Breast epithelium (tissue), 4 donors: Measurements from ENCODE around the gene LDHB. TPM values are rescaled to one million over a fixed set of nuclear protein-coding genes. Genes with fewer than 3 reads are reported as not detected.

Experiments
- DNase-seq, 2 donors: peaks; one replicate each; pipeline ENCODE4 v3.0.0-alpha.2; 2019; ENCODE audit warnings: low spot score in 2 of 2
- H3K27ac ChIP-seq, 2 donors: fragments of 200-600 bp; sonication (generic) in 1 of 2; one replicate each; pipeline ENCODE4 v1.5.1; 2016 to 2019; ENCODE audit warnings: mild to moderate bottlenecking in 1 of 2
- H3K27me3 ChIP-seq, 2 donors: fragments of 200-600 bp; sonication (generic) in 1 of 2; one replicate each; pipeline versions ENCODE4 v1.5.1 to v1.6.0; 2017 to 2019; ENCODE audit warnings: control low read depth in 1 of 2, mild to moderate bottlenecking in 1 of 2
- H3K36me3 ChIP-seq: fragments of 200-600 bp; one replicate; pipeline ENCODE4 v1.5.1; 2019
- H3K4me1 ChIP-seq, 2 donors: fragments of 200-600 bp; sonication (generic); one replicate each; pipeline ENCODE4 v1.5.1; 2016 to 2019; ENCODE audit warnings: control low read depth in 1 of 2
- H3K4me3 ChIP-seq, 3 donors: fragments of 200-600 bp; sonication (generic); 1 replicate in 2 of 3; 2 replicates in 1 of 3; pipeline ENCODE4 v1.5.1; 2016 to 2019; ENCODE audit warnings: mild to moderate bottlenecking in 3 of 3, moderate library complexity in 2 of 3
- H3K9me3 ChIP-seq, 2 donors: fragments of 200-600 bp; sonication (generic) in 1 of 2; one replicate each; pipeline ENCODE4 v1.5.1; 2016 to 2019; ENCODE audit warnings: control low read depth in 1 of 2
- CTCF ChIP-seq, 3 donors: fragments of 450-650 bp; IDR thresholded peaks; one replicate each; pipeline ENCODE4 v1.5.1; 2016 to 2017; ENCODE audit warnings: antibody characterized with exemption in 3 of 3, mild to moderate bottlenecking in 3 of 3, moderate library complexity in 3 of 3
- POLR2A ChIP-seq: fragments of 450-650 bp; IDR thresholded peaks from one replicate; pipeline ENCODE4 v1.6.1; 2016; ENCODE audit warnings: antibody characterized with exemption, mild to moderate bottlenecking, moderate library complexity
- POLR2AphosphoS5 ChIP-seq, 3 donors: sonication (generic); formaldehyde crosslinking; IDR thresholded peaks; one replicate each; pipeline ENCODE4 v1.6.1; 2017; ENCODE audit warnings: antibody characterized with exemption in 3 of 3
- intact Hi-C: fragments of 100-400 bp; cut with DNase I; formaldehyde crosslinking; loops from one replicate; pipeline ENCODE4 v1.15.1; 2023; ENCODE audit warnings: low total_unique reads
- total RNA-seq, 3 donors: library from RNA; depleted of rRNA; stranded (reverse); fragments of >200 nt; gene quantifications; one replicate each; pipeline ENCODE4 v1.1.0, GENCODE V29; 2016

LDHB gene
- total RNA-seq, 3 donors from 2014 or later = 235 to 1,093 (median 257) TPM

- Histone ChIP-seq H3K4me3 (no peak overlapping the region), H3K4me1 (no peaks in the 10 kb centered on the region), H3K27ac (no peak overlapping the region), H3K36me3 (peaks cover 11% of the 10 kb centered on the region), H3K27me3 (no peaks in the 10 kb centered on the region), H3K9me3 (no peaks in the 10 kb centered on the region)
- TF ChIP-seq CTCF (IDR thresholded peaks at IDR 0.05) (no peak), POLR2AphosphoS5 (IDR thresholded peaks at IDR 0.05) (no peak), POLR2A (no peak)
- intact Hi-C loops = no loop called here
- DNase-seq = no peak
These were observed 13.1 kb downstream of the LDHB start for GRCh38 chr12:21644516-21644915.

GRCh38 chr12:21643758-21644157 is 13.9 kb downstream of the LDHB start:
- TF ChIP-seq POLR2AphosphoS5 (IDR thresholded peaks at IDR 0.05) = no peak
- TF ChIP-seq CTCF (IDR thresholded peaks at IDR 0.05) = no peak
- Histone ChIP-seq H3K36me3 (peaks cover 11% of the 10 kb centered on the region), H3K27ac (no peak overlapping the region), H3K4me3 (no peak overlapping the region), H3K9me3 (no peaks in the 10 kb centered on the region), H3K27me3 (no peaks in the 10 kb centered on the region), H3K4me1 (no peaks in the 10 kb centered on the region)
- intact Hi-C loops = no loop called here
- no peak for DNase-seq

- Histone ChIP-seq H3K4me3 (no peak overlapping the region), H3K27me3 (no peaks in the 10 kb centered on the region), H3K4me1 (no peaks in the 10 kb centered on the region), H3K36me3 (peaks cover 11% of the 10 kb centered on the region), H3K27ac (no peak overlapping the region), H3K9me3 (no peaks in the 10 kb centered on the region)
- no peak for DNase-seq
- TF ChIP-seq POLR2A (no peak), POLR2AphosphoS5 (IDR thresholded peaks at IDR 0.05) (no peak), CTCF (IDR thresholded peaks at IDR 0.05) (no peak)
- intact Hi-C loops = no loop called here
These were observed 14.8 kb downstream of the LDHB start for GRCh38 chr12:21642707-21643389.

- H3K36me3 ChIP-seq = peaks cover 11% of the 10 kb centered on the region
- DNase-seq = no peak
- intact Hi-C loops = no loop called here
- no peak overlapping the region for H3K4me3 ChIP-seq
- no peaks in the 10 kb centered on the region for H3K4me1 ChIP-seq
- no peak overlapping the region for H3K27ac ChIP-seq
- no peaks in the 10 kb centered on the region for H3K9me3 ChIP-seq
- TF ChIP-seq POLR2A (no peak), CTCF (IDR thresholded peaks at IDR 0.05) (no peak), POLR2AphosphoS5 (IDR thresholded peaks at IDR 0.05) (no peak)
- H3K27me3 ChIP-seq = no peaks in the 10 kb centered on the region
These were observed 19.4 kb downstream of the LDHB start for GRCh38 chr12:21638054-21638891.

- Histone ChIP-seq H3K27me3 (no peaks in the 10 kb centered on the region), H3K27ac (no peak overlapping the region), H3K9me3 (no peaks in the 10 kb centered on the region), H3K36me3 (no peaks in the 10 kb centered on the region), H3K4me3 (no peak overlapping the region), H3K4me1 (no peaks in the 10 kb centered on the region)
- intact Hi-C loops = no loop called here
- no peak for DNase-seq
- TF ChIP-seq POLR2AphosphoS5 (IDR thresholded peaks at IDR 0.05) = no peak
- no peak for TF ChIP-seq CTCF (IDR thresholded peaks at IDR 0.05)
- TF ChIP-seq POLR2A = no peak
These were observed 23.4 kb downstream of the LDHB start for GRCh38 chr12:21634245-21634644.
